ENCODE results near the gene SH3BP5L. TPM values are rescaled to one million over a fixed set of nuclear protein-coding genes. Genes with fewer than 3 reads are reported as not detected.
"Not testable (repeated sequence)": the region's sequence is repeated elsewhere in the genome, so short reads cannot be mapped to it uniquely, and the experiment has no call there.

The SH3BP5L gene
- total RNA-seq, 2 donors from 2014 or later, result 23.3 to 35.3 TPM

DNA sequence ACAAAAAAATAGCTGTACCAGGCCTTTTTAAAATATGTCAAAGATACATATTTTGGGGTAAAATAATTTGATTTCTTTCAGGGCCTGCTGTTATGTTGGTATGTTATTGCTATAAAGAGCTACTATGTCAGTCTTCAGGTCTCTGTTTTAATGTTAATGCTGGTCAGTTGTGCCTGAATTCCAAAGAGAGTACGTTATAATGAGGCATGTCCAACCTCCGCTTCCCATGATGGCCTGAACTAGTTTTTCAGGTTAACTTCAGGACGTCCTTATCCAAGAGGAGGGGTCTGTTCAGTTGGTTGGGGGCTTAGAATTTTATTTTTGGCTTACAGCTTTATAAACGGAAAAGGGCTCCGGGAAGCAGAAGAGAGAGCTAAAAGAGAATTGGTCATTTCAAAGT lies 35.3 kb downstream of the SH3BP5L start:
- 68% methylated on average over 5 of the region's 5 CpGs for WGBS
- no peaks in the 10 kb centered on the region for H3K9me3 ChIP-seq
- H3K4me1 ChIP-seq (replicated peaks), result no peaks in the 10 kb centered on the region
- no peak for DNase-seq (ENCODE audit: low spot score)
- intact Hi-C loops (cut with DNase I), result no loop called here
- TF ChIP-seq CTCF (IDR thresholded peaks at IDR 0.05), result no peak
- no peak for TF ChIP-seq POLR2AphosphoS5 (IDR thresholded peaks at IDR 0.05)
- TF ChIP-seq POLR2A (IDR thresholded peaks at IDR 0.05), result no peak
- H3K4me3 ChIP-seq, result no peak overlapping the region
- H3K27me3 ChIP-seq (replicated peaks; ENCODE audit: insufficient read depth), result no peaks in the 10 kb centered on the region
- no peaks in the 10 kb centered on the region for H3K36me3 ChIP-seq
- no peak overlapping the region for H3K27ac ChIP-seq

GRCh38 chr1:248789337-248789736 lies 36.4 kb downstream of the SH3BP5L start:
- H3K27me3 ChIP-seq (replicated peaks; ENCODE audit: insufficient read depth); intact Hi-C loops (cut with DNase I); H3K27ac ChIP-seq: not testable (repeated sequence)

DNA sequence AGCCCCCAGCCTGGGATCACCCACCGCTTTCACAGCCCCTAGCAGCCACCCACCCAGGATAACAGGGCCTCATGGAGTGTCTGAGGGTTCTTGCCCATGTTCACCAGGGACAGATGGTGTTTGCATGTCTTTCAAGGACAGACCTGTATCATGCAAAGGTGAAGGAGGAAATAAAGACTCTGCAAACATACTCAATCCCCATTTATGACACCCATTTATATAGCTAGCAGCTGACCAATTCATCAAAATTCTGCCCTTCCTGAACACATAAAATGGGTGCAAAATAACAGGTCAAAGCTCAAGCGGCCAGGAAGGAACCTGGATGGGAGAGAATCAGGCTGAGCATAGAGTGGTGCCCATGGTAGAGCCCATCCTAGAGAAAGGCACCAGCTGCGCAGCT lies 37.4 kb downstream of the SH3BP5L start:
- DNase-seq (ENCODE audit: low spot score), result no peak

More at GRCh38 chr1:248789337-248789736, 36.4 kb downstream of the SH3BP5L start:
- DNase-seq (ENCODE audit: low spot score); H3K9me3 ChIP-seq; H3K4me1 ChIP-seq (replicated peaks); H3K36me3 ChIP-seq; H3K4me3 ChIP-seq: not testable (repeated sequence)
- WGBS, result 86% methylated on average over 2 of the region's 2 CpGs

DNA sequence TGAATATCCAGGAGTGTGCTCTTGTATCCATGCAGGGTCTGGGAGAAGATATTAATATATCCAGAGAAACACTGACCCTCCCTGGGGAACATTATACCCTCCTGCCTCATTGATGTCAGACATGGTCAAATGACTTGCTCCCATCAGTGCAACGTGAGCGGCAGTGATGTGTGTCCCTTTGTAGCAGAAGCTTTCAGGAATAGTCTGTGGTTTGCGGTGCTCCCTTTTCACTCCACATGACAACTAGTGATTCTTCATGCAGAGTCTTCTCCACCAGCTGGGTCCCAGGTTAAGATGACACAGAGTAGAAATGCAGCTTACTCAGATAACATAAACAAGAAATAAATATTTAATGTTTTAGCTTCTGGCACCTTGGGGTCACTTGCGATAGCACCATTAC lies 38.3 kb downstream of the SH3BP5L start:
- no peak overlapping the region for H3K4me3 ChIP-seq
- WGBS, result 84% methylated on average over 4 of the region's 4 CpGs
- H3K27ac ChIP-seq, result no peak overlapping the region
- no peaks in the 10 kb centered on the region for H3K27me3 ChIP-seq (replicated peaks; ENCODE audit: insufficient read depth)
- DNase-seq (ENCODE audit: low spot score), result no peak
- no peaks in the 10 kb centered on the region for H3K9me3 ChIP-seq
- intact Hi-C loops (cut with DNase I), result no loop called here
- TF ChIP-seq CTCF (IDR thresholded peaks at IDR 0.05) (no peak), POLR2A (IDR thresholded peaks at IDR 0.05) (no peak), POLR2AphosphoS5 (IDR thresholded peaks at IDR 0.05) (no peak)
- H3K36me3 ChIP-seq, result no peaks in the 10 kb centered on the region
- no peaks in the 10 kb centered on the region for H3K4me1 ChIP-seq (replicated peaks)

More for the DNA sequence above, 37.4 kb downstream of the SH3BP5L start:
- no peak overlapping the region for H3K4me3 ChIP-seq
- no peaks in the 10 kb centered on the region for H3K4me1 ChIP-seq (replicated peaks)
- TF ChIP-seq POLR2A (IDR thresholded peaks at IDR 0.05) (no peak), CTCF (IDR thresholded peaks at IDR 0.05) (no peak), POLR2AphosphoS5 (IDR thresholded peaks at IDR 0.05) (no peak)
- H3K27ac ChIP-seq, result no peak overlapping the region
- intact Hi-C loops (cut with DNase I), result no loop called here
- no peaks in the 10 kb centered on the region for H3K27me3 ChIP-seq (replicated peaks; ENCODE audit: insufficient read depth)
- no peaks in the 10 kb centered on the region for H3K36me3 ChIP-seq
- no peaks in the 10 kb centered on the region for H3K9me3 ChIP-seq
- WGBS, result 84% methylated on average over 3 of the region's 3 CpGs

GRCh38 chr1:248786156-248786555 lies 39.6 kb downstream of the SH3BP5L start:
- WGBS, result 72% methylated on average over 3 of the region's 3 CpGs
- no peak for DNase-seq (ENCODE audit: low spot score)
- TF ChIP-seq CTCF (IDR thresholded peaks at IDR 0.05), result no peak
- TF ChIP-seq POLR2A (IDR thresholded peaks at IDR 0.05), result no peak
- TF ChIP-seq POLR2AphosphoS5 (IDR thresholded peaks at IDR 0.05), result no peak
- Histone ChIP-seq H3K4me1 (replicated peaks) (no peaks in the 10 kb centered on the region), H3K9me3 (no peaks in the 10 kb centered on the region), H3K27me3 (replicated peaks; ENCODE audit: insufficient read depth) (no peaks in the 10 kb centered on the region), H3K27ac (no peak overlapping the region), H3K36me3 (no peaks in the 10 kb centered on the region), H3K4me3 (no peak overlapping the region)
- intact Hi-C loops (cut with DNase I), result no loop called here

All from prostate gland (tissue), 2 donors.